Trophoblast cell (in vitro differentiated cells and primary cell): Measurements from ENCODE around the gene PLCD1.

Experiments
- DNase-seq, 2 donors: peaks; one replicate each; pipeline ENCODE4 v3.0.0-alpha.2; 2016
- H2AFZ ChIP-seq: 2 replicates; pipeline ENCODE4 v1.6.1; 2013; ENCODE audit warnings: low read length, moderate library complexity, mild to moderate bottlenecking; ENCODE audit not compliant: insufficient read depth, poor library complexity
- H2AK5ac ChIP-seq: 2 replicates; pipeline ENCODE4 v1.6.1; 2013; ENCODE audit warnings: mild to moderate bottlenecking, low read length
- H2BK120ac ChIP-seq: 2 replicates; pipeline ENCODE4 v1.6.1; 2013; ENCODE audit warnings: low read length, mild to moderate bottlenecking, moderate library complexity; ENCODE audit not compliant: insufficient read depth, poor library complexity
- H2BK12ac ChIP-seq: 2 replicates; pipeline ENCODE4 v1.6.1; 2013; ENCODE audit warnings: mild to moderate bottlenecking, low read length, moderate library complexity
- H2BK5ac ChIP-seq: 2 replicates; pipeline ENCODE4 v1.6.1; 2013; ENCODE audit warnings: low read length, low read depth, moderate library complexity, mild to moderate bottlenecking; ENCODE audit not compliant: poor library complexity
- H3K14ac ChIP-seq: 2 replicates; pipeline ENCODE4 v1.6.1; 2013; ENCODE audit warnings: mild to moderate bottlenecking, low read length
- H3K18ac ChIP-seq: 2 replicates; pipeline ENCODE4 v1.6.1; 2013; ENCODE audit warnings: mild to moderate bottlenecking, low read length
- H3K23ac ChIP-seq: 2 replicates; pipeline ENCODE4 v1.6.1; 2013; ENCODE audit warnings: low read length
- H3K27ac ChIP-seq: 2 replicates; pipeline ENCODE4 v1.5.1; 2013; ENCODE audit warnings: low read depth, mild to moderate bottlenecking, inconsistent platforms, low read length, moderate library complexity
- H3K27me3 ChIP-seq: 2 replicates; pipeline ENCODE4 v1.6.1; 2013; ENCODE audit warnings: inconsistent platforms, mild to moderate bottlenecking, low read length, moderate library complexity; ENCODE audit not compliant: insufficient read depth
- H3K36me3 ChIP-seq, 2 experiments: 1 replicate in 1 of 2; 2 replicates in 1 of 2; pipeline ENCODE4 v1.6.1; 2013; ENCODE audit warnings: low read length in 2 of 2, mild to moderate bottlenecking in 2 of 2, moderate library complexity in 1 of 2; ENCODE audit not compliant: insufficient read depth in 2 of 2, control insufficient read depth in 1 of 2
- H3K4ac ChIP-seq: 2 replicates; pipeline ENCODE4 v1.6.1; 2013; ENCODE audit warnings: low read depth, mild to moderate bottlenecking, low read length, moderate library complexity
- H3K4me1 ChIP-seq, 2 experiments: 1 replicate in 1 of 2; 2 replicates in 1 of 2; pipeline ENCODE4 v1.6.1; 2013; ENCODE audit warnings: low read length in 2 of 2, mild to moderate bottlenecking in 2 of 2, moderate library complexity in 1 of 2; ENCODE audit not compliant: insufficient read depth in 2 of 2, control insufficient read depth in 1 of 2
- H3K4me2 ChIP-seq: 2 replicates; pipeline ENCODE4 v1.6.1; 2013; ENCODE audit warnings: inconsistent platforms, mild to moderate bottlenecking, low read length, moderate library complexity
- H3K4me3 ChIP-seq: 2 replicates; pipeline ENCODE4 v1.5.1; 2013; ENCODE audit warnings: mild to moderate bottlenecking, low read depth, low read length, inconsistent platforms
- H3K79me1 ChIP-seq: one replicate; pipeline ENCODE4 v1.6.1; 2013; ENCODE audit warnings: low read length
- H3K79me2 ChIP-seq: 2 replicates; pipeline ENCODE4 v1.6.1; 2013; ENCODE audit warnings: low read length, mild to moderate bottlenecking; ENCODE audit not compliant: control insufficient read depth, insufficient read depth, poor library complexity
- H3K9ac ChIP-seq: 2 replicates; pipeline ENCODE4 v1.6.1; 2013; ENCODE audit warnings: mild to moderate bottlenecking, low read length
- H3K9me3 ChIP-seq: 2 replicates; pipeline ENCODE4 v1.6.1; 2013; ENCODE audit warnings: low read depth, mild to moderate bottlenecking, control low read depth, inconsistent platforms, low read length; ENCODE audit not compliant: insufficient read depth
- H4K12ac ChIP-seq: 2 replicates; pipeline ENCODE4 v1.6.1; 2013; ENCODE audit warnings: low read depth, mild to moderate bottlenecking, low read length, moderate library complexity
- H4K8ac ChIP-seq: 2 replicates; pipeline ENCODE4 v1.6.1; 2013; ENCODE audit warnings: low read depth, mild to moderate bottlenecking, low read length, moderate library complexity
- H4K91ac ChIP-seq: one replicate; pipeline ENCODE4 v1.6.1; 2013; ENCODE audit warnings: low read depth, mild to moderate bottlenecking, low read length, moderate library complexity
- WGBS: extraction: QIAGEN DNeasy Blood & Tissue Kit; methylation state at CpG from one replicate; pipeline ENCODE4 v1.1.7; 2013; ENCODE audit warnings: missing lambda C conversion rate; ENCODE audit not compliant: insufficient read length, insufficient coverage; ENCODE audit errors: extremely low coverage; 5-methylcytosine and 5-hydroxymethylcytosine counted together

The PLCD1 gene

DNA sequence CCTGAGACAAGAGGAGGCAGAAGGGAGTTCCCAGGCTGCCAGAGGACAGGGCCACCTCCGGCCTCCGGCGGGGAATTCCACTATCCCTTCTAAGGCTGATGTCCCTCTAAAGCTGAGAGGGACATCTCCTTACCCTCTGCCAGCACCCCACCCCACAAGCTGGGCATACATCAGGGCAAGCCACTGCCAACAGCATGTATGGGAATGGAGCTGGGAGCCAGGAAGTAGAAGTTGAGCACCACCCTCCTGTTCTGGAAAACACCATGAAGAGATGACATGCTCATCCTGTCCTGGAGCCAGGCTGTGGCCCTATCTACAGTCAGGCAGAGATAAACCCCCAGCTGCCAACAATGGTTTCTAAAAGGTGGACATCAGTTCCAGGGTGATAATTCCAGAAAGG is 7.1 kb downstream of the PLCD1 start:
- H2BK120ac ChIP-seq = no peak overlapping the region
- no peak overlapping the region for H2AFZ ChIP-seq
- peaks cover 0 to 3% of the 10 kb centered on the region in 2 experiments for H3K36me3 ChIP-seq
- no peak overlapping the region for H4K8ac ChIP-seq
- no peak overlapping the region for H3K4ac ChIP-seq
- no peak overlapping the region for H4K91ac ChIP-seq
- H3K4me2 ChIP-seq = no peak overlapping the region
- no peak overlapping the region for H3K23ac ChIP-seq
- no peak overlapping the region for H3K4me3 ChIP-seq
- no peaks in the 10 kb centered on the region for H3K9me3 ChIP-seq
- no peak overlapping the region for H4K12ac ChIP-seq
- no peaks in the 10 kb centered on the region for H3K79me2 ChIP-seq
- H3K9ac ChIP-seq = no peak overlapping the region
- no peaks in the 10 kb centered on the region for H3K27me3 ChIP-seq
- DNase-seq = no peak
- WGBS = no CpG with 5 or more reads among the region's 3 CpGs
- no peak overlapping the region for H3K18ac ChIP-seq
- H3K4me1 ChIP-seq = peaks cover 9 to 11% of the 10 kb centered on the region in 2 experiments
- no peak overlapping the region for H3K27ac ChIP-seq
- H3K79me1 ChIP-seq = peaks cover 5% of the 10 kb centered on the region
- no peak overlapping the region for H2AK5ac ChIP-seq
- no peak overlapping the region for H3K14ac ChIP-seq
- no peak overlapping the region for H2BK12ac ChIP-seq
- H2BK5ac ChIP-seq = no peak overlapping the region

DNA sequence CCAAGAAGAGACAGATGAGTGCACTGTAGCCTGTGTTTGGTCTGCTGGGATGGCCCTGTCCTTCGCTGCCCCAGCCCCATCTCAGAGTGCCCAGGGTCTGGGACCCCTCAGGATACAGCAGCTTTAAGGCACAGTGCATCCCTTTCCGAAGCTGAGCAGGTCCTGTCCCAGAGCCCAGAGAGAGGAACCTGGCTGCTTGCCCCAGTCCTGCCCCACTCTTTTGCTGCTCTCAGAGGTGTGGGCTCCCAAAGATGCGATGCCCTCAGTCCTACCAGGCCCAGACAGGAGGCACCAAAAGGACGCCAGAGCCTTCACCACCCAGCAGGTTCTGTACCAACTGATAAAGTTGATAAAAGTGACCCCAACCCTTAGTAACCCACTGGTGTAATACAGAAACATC is 8.2 kb downstream of the PLCD1 start:
- H3K4me2 ChIP-seq = no peak overlapping the region
- H3K9me3 ChIP-seq = no peaks in the 10 kb centered on the region
- H2BK12ac ChIP-seq = no peak overlapping the region
- peaks cover 5% of the 10 kb centered on the region for H3K79me1 ChIP-seq
- no peaks in the 10 kb centered on the region for H3K79me2 ChIP-seq
- peaks cover 4 to 7% of the 10 kb centered on the region in 2 experiments for H3K36me3 ChIP-seq
- H2AFZ ChIP-seq = no peak overlapping the region
- no peak overlapping the region for H3K4ac ChIP-seq
- H2BK5ac ChIP-seq = no peak overlapping the region
- H3K9ac ChIP-seq = no peak overlapping the region
- H2BK120ac ChIP-seq = no peak overlapping the region
- WGBS = no CpG with 5 or more reads among the region's 4 CpGs
- H4K8ac ChIP-seq = no peak overlapping the region
- H3K4me1 ChIP-seq = peaks cover 9 to 11% of the 10 kb centered on the region in 2 experiments
- no peak overlapping the region for H4K91ac ChIP-seq
- no peak overlapping the region for H3K27ac ChIP-seq
- H3K27me3 ChIP-seq = no peaks in the 10 kb centered on the region
- H3K14ac ChIP-seq = no peak overlapping the region
- H3K23ac ChIP-seq = no peak overlapping the region
- H4K12ac ChIP-seq = no peak overlapping the region
- no peak overlapping the region for H2AK5ac ChIP-seq
- DNase-seq = no peak
- H3K18ac ChIP-seq = no peak overlapping the region
- H3K4me3 ChIP-seq = no peak overlapping the region

DNA sequence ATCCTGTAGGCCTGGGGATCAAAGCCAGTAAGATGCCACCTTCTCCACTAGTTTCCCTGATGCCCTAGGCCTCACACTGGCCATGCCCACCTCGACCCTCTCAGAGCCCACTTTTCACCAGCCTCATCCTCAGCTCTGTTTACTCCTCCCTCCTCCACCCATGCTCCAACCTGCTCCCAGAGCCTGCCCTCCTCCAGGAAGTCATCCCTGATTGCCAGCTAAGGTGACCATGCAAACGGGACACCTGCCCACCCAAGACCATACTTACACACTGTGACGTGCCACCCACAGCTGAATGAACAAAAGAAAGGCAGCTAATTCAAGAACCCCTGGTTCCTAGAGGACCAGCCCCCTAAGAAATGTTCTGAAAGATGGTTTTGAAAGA is 9.1 kb downstream of the PLCD1 start:
- no peak overlapping the region for H2AFZ ChIP-seq
- H3K4ac ChIP-seq = no peak overlapping the region
- no peak overlapping the region for H3K23ac ChIP-seq
- no peak for DNase-seq
- H3K4me3 ChIP-seq = no peak overlapping the region
- no peak overlapping the region for H3K27ac ChIP-seq
- H3K4me1 ChIP-seq = peaks cover 7 to 11% of the 10 kb centered on the region in 2 experiments
- H3K36me3 ChIP-seq = peaks cover 10 to 12% of the 10 kb centered on the region in 2 experiments
- no peak overlapping the region for H4K8ac ChIP-seq
- H3K4me2 ChIP-seq = no peak overlapping the region
- no peaks in the 10 kb centered on the region for H3K79me2 ChIP-seq
- H3K27me3 ChIP-seq = no peaks in the 10 kb centered on the region
- no peak overlapping the region for H2BK120ac ChIP-seq
- H2BK5ac ChIP-seq = no peak overlapping the region
- no peak overlapping the region for H4K91ac ChIP-seq
- H2AK5ac ChIP-seq = no peak overlapping the region
- no peak overlapping the region for H2BK12ac ChIP-seq
- no peaks in the 10 kb centered on the region for H3K9me3 ChIP-seq
- WGBS = no CpG with 5 or more reads among the region's 3 CpGs
- no peak overlapping the region for H3K14ac ChIP-seq
- no peak overlapping the region for H3K18ac ChIP-seq
- H3K79me1 ChIP-seq = peaks cover 5% of the 10 kb centered on the region
- no peak overlapping the region for H3K9ac ChIP-seq
- no peak overlapping the region for H4K12ac ChIP-seq

DNA sequence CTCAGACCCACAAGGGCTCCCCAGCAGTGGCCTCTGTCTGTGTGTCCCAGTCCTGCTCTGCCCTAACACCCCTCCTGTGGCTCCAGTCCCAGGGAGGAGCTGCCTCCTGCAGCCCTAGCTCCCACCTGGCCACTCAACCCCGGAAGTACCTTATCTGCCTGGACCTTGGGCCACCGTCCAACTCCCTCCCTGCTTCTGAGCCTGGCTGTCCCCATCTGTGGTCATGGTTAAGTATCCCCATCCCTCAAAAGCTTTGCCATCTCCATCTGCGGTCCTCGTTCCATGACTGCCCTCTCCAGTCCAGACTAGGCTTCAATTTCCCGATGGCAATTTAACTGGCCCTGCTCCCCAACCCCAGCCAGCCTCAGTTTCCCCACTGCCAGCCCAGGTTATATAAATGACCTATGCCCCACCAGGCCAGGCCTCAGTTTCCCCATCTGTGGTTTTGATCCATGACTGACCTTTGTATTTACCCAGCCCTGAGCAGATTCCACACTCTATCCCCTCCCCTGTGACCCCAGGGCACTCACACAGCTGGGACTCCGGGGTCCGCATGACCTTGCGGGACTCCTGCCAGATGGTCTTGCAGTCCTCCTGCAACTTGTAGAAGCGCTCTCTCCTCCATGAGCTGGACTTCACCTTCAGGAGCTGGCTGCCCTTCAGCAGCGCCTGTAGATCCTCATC is 9.6 kb downstream of the PLCD1 start:
- H3K9me3 ChIP-seq = no peaks in the 10 kb centered on the region
- no peak for DNase-seq
- no peak overlapping the region for H3K23ac ChIP-seq
- no peak overlapping the region for H3K4me2 ChIP-seq
- H4K12ac ChIP-seq = no peak overlapping the region
- H4K8ac ChIP-seq = no peak overlapping the region
- H3K14ac ChIP-seq = no peak overlapping the region
- peaks cover 5% of the 10 kb centered on the region for H3K79me1 ChIP-seq
- no peak overlapping the region for H2AK5ac ChIP-seq
- H3K9ac ChIP-seq = no peak overlapping the region
- no peak overlapping the region for H3K18ac ChIP-seq
- WGBS = no CpG with 5 or more reads among the region's 10 CpGs
- no peak overlapping the region for H2BK120ac ChIP-seq
- H4K91ac ChIP-seq = no peak overlapping the region
- H3K4me3 ChIP-seq = no peak overlapping the region
- no peak overlapping the region for H2AFZ ChIP-seq
- no peaks in the 10 kb centered on the region for H3K27me3 ChIP-seq
- H2BK12ac ChIP-seq = no peak overlapping the region
- H3K27ac ChIP-seq = no peak overlapping the region
- H2BK5ac ChIP-seq = no peak overlapping the region
- H3K36me3 ChIP-seq = peaks cover 10 to 12% of the 10 kb centered on the region in 2 experiments
- peaks cover 6 to 11% of the 10 kb centered on the region in 2 experiments for H3K4me1 ChIP-seq
- H3K79me2 ChIP-seq = no peaks in the 10 kb centered on the region
- H3K4ac ChIP-seq = no peak overlapping the region
